PFSK-1 (cell line): ENCODE measurements around the gene PPP2R2D.

Source experiments
- POLR2AphosphoS5 ChIP-seq: IDR thresholded peaks from 2 replicates; pipeline ENCODE4 v1.6.1; 2012; ENCODE audit warnings: low read depth, mild to moderate bottlenecking, control low read depth, low read length, moderate library complexity
- TAF1 ChIP-seq: IDR thresholded peaks from 2 replicates; pipeline ENCODE4 v1.6.1; 2012; ENCODE audit warnings: low read length, control low read depth, borderline replicate concordance; ENCODE audit not compliant: insufficient read depth
- TF ChIP-seq, protein P1 (sequence below), 2 experiments: IDR thresholded peaks; 2 replicates each; pipeline versions ENCODE4 v1.6.1 to v1.8.0; 2011 to 2012; ENCODE audit warnings: low read depth in 2 of 2, low read length in 2 of 2, control low read depth in 1 of 2, inconsistent platforms in 1 of 2, mild to moderate bottlenecking in 1 of 2, moderate library complexity in 1 of 2; ENCODE audit not compliant: insufficient read depth in 1 of 2

DNA sequence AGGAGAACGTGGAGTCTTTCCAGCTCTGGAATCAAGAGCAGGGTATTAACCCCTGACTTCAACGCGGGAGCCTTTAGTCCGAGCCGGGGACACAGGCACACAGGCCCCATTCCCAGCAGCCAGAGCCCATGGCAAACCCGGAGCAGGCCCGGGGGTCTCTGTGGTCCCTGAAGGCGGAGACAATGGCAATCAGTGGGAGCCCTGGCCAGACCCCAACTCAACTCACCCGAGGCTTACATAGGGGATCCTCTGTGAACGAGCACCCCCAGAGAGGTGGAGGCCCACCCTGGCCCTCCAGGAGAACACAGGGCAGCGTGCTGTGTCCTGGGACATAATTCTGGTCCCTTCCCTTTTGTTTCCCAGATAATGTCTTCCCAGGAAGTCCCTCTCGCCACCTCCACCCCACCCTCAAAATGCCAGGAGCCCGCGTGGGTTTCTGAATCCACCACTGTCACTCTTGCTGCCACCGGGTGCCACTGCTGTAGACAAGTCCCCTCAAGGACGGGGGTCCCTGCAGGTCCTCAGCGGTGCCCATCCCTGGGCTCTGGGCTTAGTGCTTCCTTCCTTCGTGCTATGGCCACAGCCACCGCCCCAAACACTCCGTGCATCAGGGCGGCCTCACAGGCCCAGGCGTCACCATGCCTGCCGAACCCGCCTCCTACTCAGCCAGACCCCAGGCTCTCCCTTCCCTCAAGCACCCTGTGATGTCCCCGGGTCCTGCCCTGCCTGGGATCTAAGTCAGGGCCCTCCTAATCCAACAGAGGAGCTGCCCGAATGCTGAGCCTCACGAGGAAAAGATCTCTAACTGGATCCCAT is 28.6 kb upstream of the PPP2R2D start:
- no peak for TF ChIP-seq TAF1
- TF ChIP-seq, protein P1, sequence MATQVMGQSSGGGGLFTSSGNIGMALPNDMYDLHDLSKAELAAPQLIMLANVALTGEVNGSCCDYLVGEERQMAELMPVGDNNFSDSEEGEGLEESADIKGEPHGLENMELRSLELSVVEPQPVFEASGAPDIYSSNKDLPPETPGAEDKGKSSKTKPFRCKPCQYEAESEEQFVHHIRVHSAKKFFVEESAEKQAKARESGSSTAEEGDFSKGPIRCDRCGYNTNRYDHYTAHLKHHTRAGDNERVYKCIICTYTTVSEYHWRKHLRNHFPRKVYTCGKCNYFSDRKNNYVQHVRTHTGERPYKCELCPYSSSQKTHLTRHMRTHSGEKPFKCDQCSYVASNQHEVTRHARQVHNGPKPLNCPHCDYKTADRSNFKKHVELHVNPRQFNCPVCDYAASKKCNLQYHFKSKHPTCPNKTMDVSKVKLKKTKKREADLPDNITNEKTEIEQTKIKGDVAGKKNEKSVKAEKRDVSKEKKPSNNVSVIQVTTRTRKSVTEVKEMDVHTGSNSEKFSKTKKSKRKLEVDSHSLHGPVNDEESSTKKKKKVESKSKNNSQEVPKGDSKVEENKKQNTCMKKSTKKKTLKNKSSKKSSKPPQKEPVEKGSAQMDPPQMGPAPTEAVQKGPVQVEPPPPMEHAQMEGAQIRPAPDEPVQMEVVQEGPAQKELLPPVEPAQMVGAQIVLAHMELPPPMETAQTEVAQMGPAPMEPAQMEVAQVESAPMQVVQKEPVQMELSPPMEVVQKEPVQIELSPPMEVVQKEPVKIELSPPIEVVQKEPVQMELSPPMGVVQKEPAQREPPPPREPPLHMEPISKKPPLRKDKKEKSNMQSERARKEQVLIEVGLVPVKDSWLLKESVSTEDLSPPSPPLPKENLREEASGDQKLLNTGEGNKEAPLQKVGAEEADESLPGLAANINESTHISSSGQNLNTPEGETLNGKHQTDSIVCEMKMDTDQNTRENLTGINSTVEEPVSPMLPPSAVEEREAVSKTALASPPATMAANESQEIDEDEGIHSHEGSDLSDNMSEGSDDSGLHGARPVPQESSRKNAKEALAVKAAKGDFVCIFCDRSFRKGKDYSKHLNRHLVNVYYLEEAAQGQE (IDR thresholded peaks at IDR 0.05; ENCODE audit: insufficient read depth in 1 of 2, low read depth in 2 of 2, low read length in 2 of 2) = no peak
- no peak for TF ChIP-seq POLR2AphosphoS5
